Duodenal mucosa (tissue), 2 donors: ENCODE data around the gene PCIF1.
A peak's percentile ranks its signal among the peaks of the same experiment; 100 is the strongest.

Source experiments
- H3K27ac ChIP-seq: one replicate; pipeline ENCODE4 v1.7.0; 2013; ENCODE audit warnings: low read depth, low read length
- H3K27me3 ChIP-seq, 2 donors: one replicate each; pipeline ENCODE4 v1.7.0; 2013; ENCODE audit warnings: low read length in 2 of 2, control low read depth in 1 of 2; ENCODE audit not compliant: insufficient read depth in 2 of 2, control insufficient read depth in 1 of 2
- H3K36me3 ChIP-seq, 2 donors: one replicate each; pipeline ENCODE4 v1.7.0; 2013; ENCODE audit warnings: low read length in 2 of 2, control low read depth in 1 of 2; ENCODE audit not compliant: insufficient read depth in 2 of 2, control insufficient read depth in 1 of 2
- H3K4me1 ChIP-seq, 2 donors: one replicate each; pipeline ENCODE4 v1.7.0; 2013; ENCODE audit warnings: low read length in 2 of 2, control low read depth in 1 of 2; ENCODE audit not compliant: insufficient read depth in 2 of 2, control insufficient read depth in 1 of 2
- H3K4me3 ChIP-seq, 2 donors: one replicate each; pipeline ENCODE4 v1.7.0; 2013; ENCODE audit warnings: low read length in 2 of 2, low read depth in 1 of 2
- H3K9ac ChIP-seq, 2 donors: one replicate each; pipeline ENCODE4 v1.7.0; 2013; ENCODE audit warnings: low read length in 2 of 2, low read depth in 1 of 2
- H3K9me3 ChIP-seq, 2 donors: one replicate each; pipeline ENCODE4 v1.7.0; 2013; ENCODE audit warnings: low read length in 2 of 2, control low read depth in 1 of 2; ENCODE audit not compliant: control insufficient read depth in 1 of 2

The PCIF1 gene

DNA sequence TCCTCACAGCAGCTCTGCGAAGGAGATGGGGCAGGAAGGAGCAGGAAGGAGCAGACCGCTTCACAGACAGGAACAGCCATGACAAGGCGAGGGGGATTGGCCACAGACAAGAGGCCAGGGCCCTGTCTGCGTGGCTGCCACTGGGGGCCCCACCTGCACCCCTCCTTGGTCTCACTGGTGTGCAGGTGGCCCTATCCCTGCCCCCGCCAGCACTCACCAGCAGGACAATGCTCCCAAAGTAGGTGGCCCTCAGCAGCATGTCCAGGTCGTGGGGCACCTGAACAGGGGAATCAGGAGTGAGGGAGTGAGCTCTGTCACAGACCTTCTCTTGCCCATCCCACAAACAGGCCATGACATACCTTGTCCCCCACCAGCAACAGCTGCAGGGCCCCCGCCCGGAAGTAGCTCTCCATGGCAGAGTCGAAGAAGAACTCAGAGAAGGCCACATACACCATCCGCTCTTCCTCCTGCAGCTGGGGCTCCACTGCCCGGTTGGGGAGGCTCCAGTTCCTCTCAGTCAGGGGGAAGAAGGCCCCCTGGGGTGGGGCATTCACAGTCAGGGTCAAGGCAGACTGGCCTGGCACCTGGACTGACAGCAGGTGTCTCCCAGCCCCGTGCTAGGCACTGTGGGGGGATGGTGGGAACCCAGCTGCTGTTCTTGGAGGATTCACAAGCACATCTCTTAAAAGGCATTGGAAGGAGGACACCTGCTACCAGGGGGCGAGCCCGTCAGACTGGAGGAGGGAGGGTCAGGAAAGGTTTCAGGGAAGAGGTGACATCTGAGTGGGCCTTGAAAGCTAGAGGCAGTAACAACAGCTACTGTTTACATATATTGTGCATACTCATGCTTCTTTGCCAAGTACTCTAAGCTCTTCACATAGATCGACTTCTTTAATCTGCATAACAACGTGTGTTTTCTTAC, 29.6 kb upstream of the PCIF1 start:
- Histone ChIP-seq H3K4me1 (peaks cover 6 to 7% of the 10 kb centered on the region in 2 donors), H3K27me3 (no peaks in the 10 kb centered on the region), H3K27ac (no peak overlapping the region), H3K4me3 (no peak overlapping the region), H3K9ac (no peak overlapping the region), H3K9me3 (no peaks in the 10 kb centered on the region), H3K36me3 (peaks cover 0 to 9% of the 10 kb centered on the region in 2 donors)

DNA sequence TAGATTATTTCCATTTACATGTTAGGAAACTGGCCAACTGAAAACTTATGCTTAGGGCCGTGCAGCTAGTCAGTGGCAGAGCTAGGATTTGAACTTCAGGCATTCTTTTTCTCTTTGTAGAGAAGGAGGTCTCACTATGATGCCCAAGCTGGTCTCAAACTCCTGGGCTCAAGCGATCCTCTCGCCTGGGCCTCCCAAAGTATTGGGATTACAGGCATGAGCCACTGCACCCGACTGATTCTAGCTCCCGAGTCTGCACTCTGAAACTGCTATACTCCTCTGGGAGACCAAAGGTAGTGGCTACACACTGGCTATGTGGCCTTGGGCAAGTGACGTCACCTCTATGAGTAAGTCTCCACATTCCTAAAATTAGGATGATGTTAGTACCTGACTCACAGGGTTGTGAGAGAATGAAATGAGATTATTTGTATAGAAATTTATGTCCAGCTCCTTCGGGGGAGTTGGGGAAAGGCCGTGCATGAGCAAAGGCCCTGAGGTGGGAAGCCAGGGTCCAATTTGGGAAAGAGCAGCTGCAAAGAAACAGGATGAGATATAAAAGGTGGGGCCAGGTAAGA, 28.9 kb upstream of the PCIF1 start:
- Histone ChIP-seq H3K27ac (no peak overlapping the region), H3K36me3 (peaks cover 0 to 9% of the 10 kb centered on the region in 2 donors), H3K9me3 (no peaks in the 10 kb centered on the region), H3K4me1 (peaks cover 6 to 11% of the 10 kb centered on the region in 2 donors), H3K4me3 (no peak overlapping the region), H3K27me3 (no peaks in the 10 kb centered on the region), H3K9ac (no peak overlapping the region)

DNA sequence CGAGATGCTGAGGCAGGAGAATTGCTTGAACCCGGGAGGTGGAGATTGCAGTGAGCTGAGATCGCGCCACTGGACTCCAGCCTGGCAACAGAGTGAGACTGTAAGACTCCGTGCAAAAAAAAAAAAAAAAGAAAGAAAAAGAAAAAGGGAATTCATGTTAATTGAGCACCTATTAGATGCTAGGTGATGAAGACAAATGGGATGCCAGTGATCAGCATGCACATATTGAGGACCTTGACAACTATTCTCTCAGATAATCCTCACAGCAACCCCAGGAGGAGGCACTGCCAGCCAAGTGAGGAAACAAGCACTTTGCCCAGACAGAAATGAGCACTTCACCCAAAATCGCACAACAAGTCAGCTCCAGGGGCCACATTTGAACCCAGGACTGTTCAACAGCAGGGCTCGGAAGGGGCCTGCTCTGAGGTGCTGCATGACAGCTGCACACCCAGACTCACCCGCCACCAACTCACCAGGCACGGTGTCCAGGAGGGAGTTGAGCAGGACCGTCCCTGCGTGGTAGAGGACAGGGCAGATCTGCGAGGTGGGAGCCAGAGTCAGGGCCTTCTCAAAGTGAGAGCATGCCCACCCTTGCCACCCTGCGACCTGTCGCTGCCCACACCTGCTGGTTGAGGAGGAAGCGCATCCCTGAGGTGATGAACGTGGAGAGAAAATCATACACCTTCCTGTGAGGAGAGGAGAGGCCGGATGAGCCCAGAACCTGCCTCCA, 27.1 kb upstream of the PCIF1 start:
- Histone ChIP-seq H3K27ac (no peak overlapping the region), H3K4me3 (no peak overlapping the region), H3K36me3 (peaks cover 0 to 3% of the 10 kb centered on the region in 2 donors), H3K4me1 (peaks cover 18 to 22% of the 10 kb centered on the region in 2 donors), H3K9me3 (no peaks in the 10 kb centered on the region), H3K9ac (no peak overlapping the region), H3K27me3 (no peaks in the 10 kb centered on the region)

DNA sequence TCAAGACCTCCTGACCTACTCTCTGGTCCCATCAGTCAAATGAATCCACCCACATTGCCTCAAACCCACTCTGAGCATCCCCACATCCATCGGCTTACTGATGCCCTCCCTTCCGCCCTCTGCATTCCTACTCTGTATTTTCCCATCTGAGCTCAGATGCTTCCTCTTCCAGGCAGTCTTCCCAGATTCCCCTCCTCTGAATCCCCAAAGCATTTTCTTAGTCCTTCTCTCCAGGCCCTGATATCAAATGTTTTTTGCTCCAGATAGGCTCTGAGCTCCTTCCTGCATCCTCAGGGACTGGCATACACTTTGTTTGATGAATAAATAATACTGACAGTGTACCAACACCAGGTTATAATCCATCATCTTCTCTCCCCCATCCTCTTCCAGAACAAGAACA, 26.4 kb upstream of the PCIF1 start:
- H3K27ac ChIP-seq, result no peak overlapping the region
- H3K4me3 ChIP-seq, result no peak overlapping the region
- H3K9me3 ChIP-seq, result no peaks in the 10 kb centered on the region
- H3K4me1 ChIP-seq, result peaks cover 18 to 24% of the 10 kb centered on the region in 2 donors
- H3K27me3 ChIP-seq, result no peaks in the 10 kb centered on the region
- no peak overlapping the region for H3K9ac ChIP-seq
- peaks cover 0 to 3% of the 10 kb centered on the region in 2 donors for H3K36me3 ChIP-seq

DNA sequence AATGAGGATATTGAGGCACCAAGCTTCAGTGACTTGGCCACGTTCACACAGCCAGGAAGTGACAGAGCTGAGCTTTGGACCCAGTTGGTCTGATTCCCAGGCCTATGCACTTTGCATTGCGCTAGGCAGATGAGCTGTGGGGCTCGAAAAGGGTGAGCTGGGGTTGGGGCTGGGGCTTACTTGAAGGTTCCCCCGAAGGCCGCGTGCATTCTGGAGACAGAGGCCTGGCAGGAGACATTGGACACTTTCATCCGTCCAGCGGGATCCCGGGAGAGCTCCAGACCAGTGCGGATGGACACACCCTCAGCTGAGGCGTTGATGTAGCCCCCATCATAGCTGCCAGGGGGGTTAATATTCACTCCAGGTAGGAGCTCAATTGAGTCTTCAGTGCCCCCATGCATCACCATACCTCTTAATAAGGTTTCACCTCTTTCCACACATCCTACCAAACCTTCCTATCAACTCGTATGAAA, 25.1 kb upstream of the PCIF1 start:
- Histone ChIP-seq H3K4me3 (no peak overlapping the region), H3K9ac (no peak overlapping the region), H3K4me1 (peaks cover 20 to 24% of the 10 kb centered on the region in 2 donors), H3K27me3 (no peaks in the 10 kb centered on the region), H3K36me3 (peaks cover 0 to 3% of the 10 kb centered on the region in 2 donors), H3K27ac (no peak overlapping the region), H3K9me3 (no peaks in the 10 kb centered on the region)

DNA sequence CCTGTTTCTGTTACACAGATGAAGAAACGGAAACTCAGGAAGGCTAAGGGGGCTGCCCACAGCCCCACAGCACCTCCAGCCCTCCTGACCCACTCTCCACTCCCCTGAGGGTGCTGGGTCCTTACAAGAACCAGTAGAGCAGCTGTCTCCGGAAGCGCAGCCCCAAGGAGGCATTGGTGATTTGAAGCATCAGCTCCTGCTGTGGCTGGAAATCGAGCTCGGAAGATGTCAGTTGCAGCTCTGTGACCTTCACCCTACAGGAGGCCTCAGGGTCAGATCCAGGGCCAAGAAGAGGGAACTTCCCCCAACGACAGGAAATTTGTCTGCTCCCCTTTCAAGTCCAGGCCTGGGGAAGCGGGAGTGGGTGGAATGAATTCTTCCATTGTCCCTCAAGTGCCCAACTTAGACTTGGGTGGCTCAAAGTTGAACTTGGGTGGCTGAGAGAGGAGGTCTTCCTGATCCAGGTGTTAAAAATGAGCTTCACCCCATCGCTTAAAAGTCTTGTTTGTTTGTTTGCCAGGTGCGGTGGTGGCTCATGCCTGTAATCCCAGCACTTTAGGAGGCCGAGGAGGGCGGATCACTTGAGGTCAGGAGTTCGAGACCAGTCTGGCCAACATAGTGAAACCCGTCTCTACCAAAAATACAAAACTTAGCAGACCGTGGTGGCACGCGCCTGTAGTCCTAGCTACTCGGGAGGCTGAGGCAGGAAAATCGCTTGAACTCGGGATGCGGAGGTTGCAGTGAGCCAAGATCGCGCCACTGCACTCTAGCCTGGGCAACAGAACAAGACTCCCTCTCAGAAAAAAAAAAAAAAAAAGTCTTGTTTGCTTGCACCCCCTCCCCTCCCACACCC, 24.4 kb upstream of the PCIF1 start:
- Histone ChIP-seq H3K27ac (no peak overlapping the region), H3K9ac (no peak overlapping the region)

DNA sequence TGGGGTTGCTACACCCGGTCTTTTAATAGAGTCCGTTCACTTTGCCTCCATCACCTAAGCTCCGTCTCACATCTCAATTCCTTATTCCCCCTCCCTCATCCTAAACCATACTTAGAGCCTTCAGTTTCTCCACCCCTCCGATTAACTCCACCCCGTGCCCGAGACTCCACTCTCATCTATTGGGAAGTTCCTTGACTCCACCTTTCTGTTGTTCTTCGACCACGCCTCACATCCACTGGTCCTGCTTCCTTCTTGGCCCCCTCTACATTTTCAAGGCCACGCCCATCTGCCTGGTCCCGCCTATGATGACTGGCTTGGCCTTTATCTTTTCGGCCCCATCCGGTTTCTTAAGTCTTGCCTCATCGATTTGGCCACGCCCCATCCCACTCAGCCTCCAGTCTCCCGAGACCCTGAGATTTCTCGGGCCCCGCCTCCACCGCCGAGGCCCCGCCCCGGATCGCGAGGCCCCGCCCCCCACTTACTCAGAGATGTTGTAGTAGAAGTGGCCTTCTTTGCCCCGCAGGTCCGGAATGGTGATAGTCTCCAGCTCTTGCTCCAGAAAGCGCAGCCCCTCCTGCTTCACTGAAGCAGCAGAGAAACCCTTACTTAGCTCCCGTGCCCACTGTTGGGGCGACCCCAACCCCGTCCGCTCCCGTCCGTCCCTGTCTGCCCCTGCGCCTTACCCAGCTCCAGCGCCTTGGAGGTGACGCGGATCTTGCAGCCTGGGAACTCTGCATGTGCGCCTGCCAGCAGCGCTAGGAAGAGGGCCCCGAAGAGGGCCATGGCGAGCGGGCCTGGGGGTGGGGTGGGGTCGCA, 23.6 kb upstream of the PCIF1 start:
- peaks cover 21 to 24% of the 10 kb centered on the region in 2 donors for H3K4me1 ChIP-seq
- peak overlapping the region; percentile 65 to 89 for H3K9ac ChIP-seq

More for the DNA sequence above, 24.4 kb upstream of the PCIF1 start:
- Histone ChIP-seq H3K4me1 (peaks cover 21 to 24% of the 10 kb centered on the region in 2 donors), H3K9me3 (no peaks in the 10 kb centered on the region), H3K4me3 (peak overlapping the region; percentile 46 to 78), H3K36me3 (peaks cover 0 to 3% of the 10 kb centered on the region in 2 donors), H3K27me3 (no peaks in the 10 kb centered on the region)

DNA sequence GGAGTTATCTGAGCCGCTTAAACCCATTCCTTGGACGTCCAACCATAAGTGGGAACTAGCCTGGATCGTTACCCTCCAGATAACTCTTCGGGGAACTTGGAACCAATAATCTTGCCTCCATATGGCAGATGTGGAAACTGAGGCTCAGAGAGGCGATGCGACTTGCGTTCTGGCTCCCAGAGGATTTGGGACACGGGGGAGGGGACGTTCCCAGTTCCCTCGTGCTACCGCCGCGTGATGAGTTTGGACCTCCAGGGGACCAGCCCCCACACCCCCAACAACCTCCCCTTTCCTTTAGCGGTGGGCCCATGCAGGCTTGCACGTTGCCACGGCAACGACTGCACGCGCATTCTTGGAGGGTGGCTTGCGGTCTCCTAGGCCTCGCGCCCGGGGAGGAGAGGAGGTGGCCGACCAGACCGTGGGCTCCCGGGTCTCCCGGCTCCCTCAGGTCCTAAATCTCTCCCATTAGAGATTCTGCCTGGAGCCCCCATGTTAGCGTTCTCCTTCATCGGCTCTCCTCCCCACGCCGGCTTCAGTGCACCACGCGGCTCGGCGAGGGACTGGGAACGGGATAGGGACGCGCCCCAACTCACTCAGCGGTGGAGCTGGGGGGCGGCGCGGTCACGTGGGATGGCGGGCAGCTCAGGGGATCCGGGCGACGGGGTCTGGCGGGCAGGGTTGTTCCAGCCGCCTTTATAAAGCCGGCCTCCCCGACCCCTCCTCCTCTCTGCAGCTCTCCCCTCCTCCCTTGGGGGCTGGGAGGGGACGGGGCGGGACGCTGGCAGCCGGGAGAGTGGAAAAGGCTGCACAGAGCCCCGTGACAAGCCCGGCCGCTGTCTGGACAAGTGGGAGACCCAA, 22.8 kb upstream of the PCIF1 start, which contains the start of gene PLTP:
Gene PLTP (minus strand): TSS at position 670 of the 858 bp plus-strand sequence. CDS start 703 bp downstream, outside the sequence.
- Histone ChIP-seq H3K9ac (peak within 1 kb of the TSS; percentile 65 to 89), H3K9me3 (no peaks in the 10 kb centered on the region), H3K36me3 (peaks cover 0 to 3% of the 10 kb centered on the region in 2 donors), H3K27me3 (no peaks in the 10 kb centered on the region), H3K27ac (peak within 1 kb of the TSS; percentile 78), H3K4me3 (peak within 1 kb of the TSS; percentile 75 to 78), H3K4me1 (peaks cover 21 to 24% of the 10 kb centered on the region in 2 donors)

More for the DNA sequence above, 23.6 kb upstream of the PCIF1 start:
- Histone ChIP-seq H3K36me3 (peaks cover 0 to 3% of the 10 kb centered on the region in 2 donors), H3K4me3 (peak overlapping the region; percentile 75 to 78), H3K27me3 (no peaks in the 10 kb centered on the region), H3K27ac (peak overlapping the region; percentile 78), H3K9me3 (no peaks in the 10 kb centered on the region)
